ENCODE data around the gene MTUS2.
"Not testable (repeated sequence)": the region's sequence is repeated elsewhere in the genome, so short reads cannot be mapped to it uniquely, and the experiment has no call there.

The MTUS2 gene

GRCh38 chr13:29379865-29380264 is 559.7 kb downstream of the MTUS2 start:
- Mint-ChIP-seq H3K27ac (no peak overlapping the region), H3K4me3 (no peak overlapping the region), H3K36me3 (ENCODE audit: low read depth) (no peaks in the 10 kb centered on the region), H3K9me3 (peaks cover 12% of the 10 kb centered on the region), H3K4me1 (no peaks in the 10 kb centered on the region), H3K27me3 (ENCODE audit: low read depth, poor library complexity) (peaks cover 12% of the 10 kb centered on the region)
- TF ChIP-seq CTCF (IDR thresholded peaks at IDR 0.05) = no peak
- DNase-seq = no peak

DNA sequence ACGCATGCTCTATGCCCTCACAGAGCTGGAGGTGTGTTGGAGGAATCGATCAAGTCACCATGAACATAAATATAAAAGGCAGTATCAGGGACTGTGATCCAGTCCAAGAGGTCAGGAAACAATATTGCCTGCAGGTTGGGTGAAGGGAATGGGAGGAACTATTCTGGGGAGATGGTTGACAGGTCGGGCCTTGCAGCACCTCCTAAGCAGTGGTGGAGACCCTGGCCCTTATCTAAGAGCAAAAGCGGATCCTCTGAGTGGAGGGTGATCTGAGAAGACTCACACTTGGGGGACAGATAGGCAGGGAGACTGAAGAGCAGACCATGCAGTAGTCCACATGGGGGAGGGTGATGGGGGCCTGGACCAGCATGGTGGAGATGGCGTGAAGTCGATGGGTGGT is 561.9 kb downstream of the MTUS2 start:
- no peak overlapping the region for H3K4me3 Mint-ChIP-seq

DNA sequence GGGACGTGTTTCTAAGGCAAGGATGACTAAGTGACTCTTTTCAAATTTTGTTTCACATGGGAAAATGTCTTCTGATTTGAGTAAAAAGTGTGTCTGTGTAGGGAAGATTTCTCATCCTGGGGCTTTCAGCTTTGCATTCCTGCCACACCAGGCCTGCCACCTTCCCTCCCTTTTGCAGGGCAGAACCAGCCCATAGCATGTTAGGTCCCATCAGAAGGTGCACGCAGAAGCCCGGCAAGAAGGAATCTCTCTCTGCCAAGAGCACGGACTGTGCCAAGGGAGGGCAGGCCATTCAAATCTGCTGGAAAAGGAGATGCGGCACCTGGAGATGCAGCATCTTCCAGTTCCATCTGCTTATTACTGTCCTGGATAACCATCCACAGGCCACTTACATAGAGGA is 563.3 kb downstream of the MTUS2 start:
- DNase-seq = no peak
- no peak overlapping the region for H3K4me3 Mint-ChIP-seq
- no peaks in the 10 kb centered on the region for H3K4me1 Mint-ChIP-seq
- H3K27ac Mint-ChIP-seq = no peak overlapping the region
- peaks cover 16% of the 10 kb centered on the region for H3K9me3 Mint-ChIP-seq
- peaks cover 12% of the 10 kb centered on the region for H3K27me3 Mint-ChIP-seq (ENCODE audit: low read depth, poor library complexity)
- TF ChIP-seq CTCF (IDR thresholded peaks at IDR 0.05) = no peak
- H3K36me3 Mint-ChIP-seq (ENCODE audit: low read depth) = no peaks in the 10 kb centered on the region

More for the DNA sequence above, 561.9 kb downstream of the MTUS2 start:
- Mint-ChIP-seq H3K36me3 (ENCODE audit: low read depth) (no peaks in the 10 kb centered on the region), H3K9me3 (peaks cover 12% of the 10 kb centered on the region), H3K27me3 (ENCODE audit: low read depth, poor library complexity) (peaks cover 12% of the 10 kb centered on the region), H3K27ac (no peak overlapping the region), H3K4me1 (no peaks in the 10 kb centered on the region)
- no peak for DNase-seq
- TF ChIP-seq CTCF (IDR thresholded peaks at IDR 0.05) = no peak

- Mint-ChIP-seq H3K4me3 (no peak overlapping the region), H3K4me1 (no peaks in the 10 kb centered on the region), H3K27ac (no peak overlapping the region), H3K27me3 (ENCODE audit: low read depth, poor library complexity) (peaks cover 5% of the 10 kb centered on the region), H3K9me3 (peaks cover 13% of the 10 kb centered on the region), H3K36me3 (ENCODE audit: low read depth) (no peaks in the 10 kb centered on the region)
- no peak for TF ChIP-seq CTCF (IDR thresholded peaks at IDR 0.05)
- DNase-seq = no peak
Observed at GRCh38 chr13:29384466-29384865, 564.3 kb downstream of the MTUS2 start.

- no peak for TF ChIP-seq CTCF (IDR thresholded peaks at IDR 0.05)
- Mint-ChIP-seq H3K4me3 (no peak overlapping the region), H3K27me3 (ENCODE audit: low read depth, poor library complexity) (peaks cover 2% of the 10 kb centered on the region), H3K4me1 (no peaks in the 10 kb centered on the region), H3K36me3 (ENCODE audit: low read depth) (no peaks in the 10 kb centered on the region), H3K27ac (no peak overlapping the region), H3K9me3 (peaks cover 12% of the 10 kb centered on the region)
- DNase-seq = no peak
Observed at GRCh38 chr13:29384871-29385270, 564.7 kb downstream of the MTUS2 start.

DNA sequence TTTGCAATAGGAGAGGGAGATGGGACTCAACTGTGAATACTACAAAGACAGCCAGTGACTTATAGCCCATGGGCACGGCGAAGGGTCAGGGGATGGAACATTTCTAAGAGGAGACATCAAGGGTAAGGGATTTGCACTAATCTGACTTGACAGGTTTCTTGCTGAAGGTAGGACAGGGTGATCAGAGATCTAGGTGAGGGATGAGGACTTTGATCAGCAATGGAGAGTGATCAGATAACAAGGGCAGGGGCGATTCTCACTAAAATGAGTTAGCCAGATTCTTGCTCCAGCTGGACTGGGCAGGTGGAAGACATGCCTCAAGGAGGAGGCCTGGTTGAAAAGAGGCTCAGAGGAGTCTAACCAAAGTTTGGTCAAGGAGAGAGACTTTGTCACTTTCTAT is 566.1 kb downstream of the MTUS2 start:
- H3K9me3 Mint-ChIP-seq = peaks cover 8% of the 10 kb centered on the region
- no peak overlapping the region for H3K4me3 Mint-ChIP-seq
- H3K27ac Mint-ChIP-seq = no peak overlapping the region
- H3K27me3 Mint-ChIP-seq (ENCODE audit: low read depth, poor library complexity) = no peaks in the 10 kb centered on the region
- no peaks in the 10 kb centered on the region for H3K36me3 Mint-ChIP-seq (ENCODE audit: low read depth)
- DNase-seq = no peak
- H3K4me1 Mint-ChIP-seq = no peaks in the 10 kb centered on the region
- no peak for TF ChIP-seq CTCF (IDR thresholded peaks at IDR 0.05)

DNA sequence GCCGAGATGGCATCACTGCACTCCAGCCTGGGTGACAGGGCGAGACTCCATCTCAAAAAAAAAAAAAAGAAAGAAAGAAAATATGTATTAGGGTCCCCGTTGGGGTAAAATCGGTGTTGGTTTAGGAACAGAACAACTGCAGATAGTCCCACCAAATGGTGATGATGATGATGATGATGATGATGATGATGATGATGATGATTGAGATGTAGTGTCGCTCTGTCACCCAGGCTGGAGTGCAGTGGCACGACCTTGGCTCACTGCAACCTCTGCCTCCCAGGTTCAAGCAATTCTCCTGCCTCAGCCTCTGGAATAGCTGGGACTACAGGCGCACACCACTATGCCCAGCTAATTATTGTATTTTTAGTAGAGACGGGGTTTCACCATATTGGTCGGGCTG is 570.5 kb downstream of the MTUS2 start:
- H3K36me3 Mint-ChIP-seq (ENCODE audit: low read depth); H3K4me1 Mint-ChIP-seq; H3K9me3 Mint-ChIP-seq; H3K27ac Mint-ChIP-seq; H3K4me3 Mint-ChIP-seq; DNase-seq: not testable (repeated sequence)
- peaks cover 17% of the 10 kb centered on the region for H3K27me3 Mint-ChIP-seq (ENCODE audit: low read depth, poor library complexity)
